SK-N-SH (cell line): Measurements from ENCODE around the gene IL17B. TPM values are rescaled to one million over a fixed set of nuclear protein-coding genes. Genes with fewer than 3 reads are reported as not detected.

Experiments used
- CTCF ChIA-PET: fragments of 300-600, 350-600 bp; formaldehyde crosslinking; extraction: SDS; loops from one replicate; lab custom pipeline; 2021; lab: Yijun Ruan, JAX
- POLR2A ChIA-PET: fragments of 350-600 bp; sonication (Branson Sonifier 250); formaldehyde crosslinking; extraction: SDS; loops from one replicate; lab custom pipeline; 2020; ENCODE audit warnings: antibody characterized with exemption, inconsistent platforms; lab: Yijun Ruan, JAX
- DNase-seq: peaks from one replicate; pipeline ENCODE4 v3.0.0; 2012
- H2AFZ ChIP-seq: fragments of 200-600 bp; sonication (generic); 2 replicates; pipeline ENCODE4 v1.8.1; 2016; ENCODE audit warnings: antibody characterized with exemption, mild to moderate bottlenecking, low read depth
- H3F3A ChIP-seq: fragments of 200-600 bp; sonication (generic); replicated peaks from 2 replicates; pipeline ENCODE3; 2016; ENCODE audit warnings: antibody characterized with exemption, mild to moderate bottlenecking; ENCODE audit not compliant: insufficient read depth
- H3K27ac ChIP-seq, 2 experiments: fragments of 200-500 bp in 1 of 2; fragments of 200-600 bp in 1 of 2; sonication (Bioruptor generic) in 1 of 2; sonication (generic), shearing (Covaris generic) in 1 of 2; 2 replicates each; pipeline versions ENCODE4 v1.5.1 to v1.6.1; 2014 to 2016; ENCODE audit warnings: low read depth in 2 of 2, inconsistent platforms in 1 of 2, low read length in 1 of 2, mild to moderate bottlenecking in 1 of 2, mixed read lengths in 1 of 2
- H3K27me3 ChIP-seq: fragments of 200-600 bp; sonication (generic), shearing (Covaris generic); 2 replicates; pipeline ENCODE4 v1.6.1; 2016; ENCODE audit warnings: mixed run types; ENCODE audit not compliant: insufficient read depth
- H3K36me3 ChIP-seq, 2 experiments: fragments of 200-500 bp in 1 of 2; fragments of 200-600 bp in 1 of 2; sonication (Bioruptor generic) in 1 of 2; sonication (generic) in 1 of 2; replicated peaks in 1 of 2; 2 replicates each; pipeline versions ENCODE3 to v1.5.1; 2014 to 2016; ENCODE audit warnings: low read length in 1 of 2, mild to moderate bottlenecking in 1 of 2; ENCODE audit not compliant: insufficient read depth in 2 of 2, control insufficient read depth in 1 of 2
- H3K4me1 ChIP-seq, 2 experiments: fragments of 200-500 bp in 1 of 2; fragments of 200-600 bp in 1 of 2; sonication (Bioruptor generic) in 1 of 2; sonication (generic), shearing (Covaris generic) in 1 of 2; 2 replicates each; pipeline versions ENCODE4 v1.5.1 to v1.6.1; 2014 to 2016; ENCODE audit warnings: low read depth in 1 of 2, low read length in 1 of 2, mixed run types in 1 of 2; ENCODE audit not compliant: insufficient read depth in 2 of 2, control insufficient read depth in 1 of 2
- H3K4me2 ChIP-seq: fragments of 200-600 bp; sonication (generic), shearing (Covaris generic); 2 replicates; pipeline ENCODE4 v1.6.1; 2017; ENCODE audit warnings: mixed run types
- H3K4me3 ChIP-seq, 2 experiments: fragments of 200-500 bp in 1 of 2; fragments of 200-600 bp in 1 of 2; sonication (Bioruptor generic) in 1 of 2; sonication (generic), shearing (Covaris generic) in 1 of 2; 2 replicates each; pipeline versions ENCODE4 v1.5.1 to v1.8.1; 2014 to 2016; ENCODE audit warnings: low read depth in 2 of 2, inconsistent platforms in 1 of 2, low read length in 1 of 2, mild to moderate bottlenecking in 1 of 2, mixed read lengths in 1 of 2, moderate library complexity in 1 of 2
- H3K79me2 ChIP-seq: fragments of 200-600 bp; sonication (generic); 2 replicates; pipeline ENCODE4 v1.8.1; 2017; ENCODE audit warnings: mild to moderate bottlenecking; ENCODE audit not compliant: insufficient read depth
- H3K9ac ChIP-seq: fragments of 200-600 bp; sonication (generic); 2 replicates; pipeline ENCODE4 v1.6.1; 2017; ENCODE audit warnings: mixed run types
- H3K9me2 ChIP-seq: fragments of 200-600 bp; sonication (generic); 2 replicates; pipeline ENCODE4 v1.6.1; 2017; ENCODE audit warnings: mixed run types
- H3K9me3 ChIP-seq: fragments of 200-600 bp; sonication (generic); 2 replicates; pipeline ENCODE4 v1.6.1; 2017; ENCODE audit warnings: mixed run types, mild to moderate bottlenecking, moderate library complexity
- H4K20me1 ChIP-seq: fragments of 200-600 bp; sonication (generic); 2 replicates; pipeline ENCODE4 v1.6.1; 2017; ENCODE audit warnings: mild to moderate bottlenecking, mixed run types; ENCODE audit not compliant: insufficient read depth
- CHD2 ChIP-seq: fragments of 150-350 bp; IDR thresholded peaks from 2 replicates; pipeline ENCODE4 v1.6.1; 2018; ENCODE audit warnings: low read length; ENCODE audit not compliant: partially characterized antibody
- ELF1 ChIP-seq: IDR thresholded peaks from 2 replicates; pipeline ENCODE4 v1.4.0; 2012
- EP300 ChIP-seq, 2 experiments: IDR thresholded peaks; 2 replicates each; pipeline versions ENCODE4 v1.4.0 to v1.6.1; 2012; ENCODE audit warnings: borderline replicate concordance in 1 of 2, low read depth in 1 of 2, low read length in 1 of 2
- FOSL2 ChIP-seq: IDR thresholded peaks from 2 replicates; pipeline ENCODE4 v1.4.0; 2012; ENCODE audit warnings: low read depth, mild to moderate bottlenecking, moderate library complexity, borderline replicate concordance
- FOXJ3 ChIP-seq: sonication (generic); formaldehyde crosslinking; IDR thresholded peaks from 2 replicates; pipeline ENCODE4 v1.5.1; 2020; ENCODE audit warnings: mild to moderate bottlenecking, missing genetic modification reagents
- FOXM1 ChIP-seq: IDR thresholded peaks from 2 replicates; pipeline ENCODE4 v1.4.0; 2012; ENCODE audit warnings: low read depth, mild to moderate bottlenecking
- MEF2A ChIP-seq: IDR thresholded peaks from 2 replicates; pipeline ENCODE4 v1.4.0; 2012; ENCODE audit warnings: low read depth, borderline replicate concordance
- NFIC ChIP-seq: IDR thresholded peaks from 2 replicates; pipeline ENCODE4 v1.4.0; 2012; ENCODE audit warnings: borderline replicate concordance
- NRF1 ChIP-seq: IDR thresholded peaks from 2 replicates; pipeline ENCODE4 v1.6.1; 2012; ENCODE audit warnings: low read depth, mild to moderate bottlenecking, low read length
- RAD21 ChIP-seq: IDR thresholded peaks from 2 replicates; pipeline ENCODE4 v1.6.1; 2012; ENCODE audit warnings: mild to moderate bottlenecking, low read length
- RFX5 ChIP-seq: IDR thresholded peaks from 2 replicates; pipeline ENCODE4 v1.6.1; 2012; ENCODE audit warnings: mild to moderate bottlenecking, improper control_type of control experiment, low read length
- RXRA ChIP-seq: IDR thresholded peaks from 2 replicates; pipeline ENCODE4 v1.4.0; 2012; ENCODE audit warnings: low read depth, mild to moderate bottlenecking, borderline replicate concordance
- SIN3A ChIP-seq: IDR thresholded peaks from 2 replicates; pipeline ENCODE4 v1.6.1; 2012; ENCODE audit warnings: low read depth, mild to moderate bottlenecking, low read length, moderate library complexity, borderline replicate concordance
- SMC3 ChIP-seq: IDR thresholded peaks from 2 replicates; pipeline ENCODE4 v1.6.1; 2012; ENCODE audit warnings: low read depth, low read length, improper control_type of control experiment
- TCF12 ChIP-seq: IDR thresholded peaks from 2 replicates; pipeline ENCODE4 v1.4.0; 2012
- YY1 ChIP-seq: IDR thresholded peaks from 2 replicates; pipeline ENCODE4 v1.4.0; 2012; ENCODE audit warnings: low read depth, mild to moderate bottlenecking
- WGBS: methylation state at CpG from one replicate; pipeline ENCODE4 v1.1.6; 2017; ENCODE audit warnings: low lambda C conversion rate; 5-methylcytosine and 5-hydroxymethylcytosine counted together
- polyA plus RNA-seq, 3 experiments: library from polyadenylated mRNA; depleted of rRNA; stranded (reverse); fragments of >200 nt; gene quantifications; 2 replicates each; pipeline ENCODE4 v1.2.3, GENCODE V29; 2012
- TF ChIP-seq, protein P1 (sequence below): fragments of 150-350 bp; IDR thresholded peaks from 2 replicates; pipeline ENCODE4 v1.6.1; 2017; ENCODE audit warnings: antibody characterized with exemption, low read length, low read depth, borderline replicate concordance
- TF ChIP-seq, protein P2 (sequence below): IDR thresholded peaks from 2 replicates; pipeline ENCODE4; 2012
- TF ChIP-seq, protein P3 (sequence below): IDR thresholded peaks from 2 replicates; pipeline ENCODE4 v1.4.0; 2012; ENCODE audit warnings: low read depth

Gene IL17B
- polyA plus RNA-seq, 1 of the 3 experiments (the other 2 are of a cell fraction): 0.16 TPM

DNA sequence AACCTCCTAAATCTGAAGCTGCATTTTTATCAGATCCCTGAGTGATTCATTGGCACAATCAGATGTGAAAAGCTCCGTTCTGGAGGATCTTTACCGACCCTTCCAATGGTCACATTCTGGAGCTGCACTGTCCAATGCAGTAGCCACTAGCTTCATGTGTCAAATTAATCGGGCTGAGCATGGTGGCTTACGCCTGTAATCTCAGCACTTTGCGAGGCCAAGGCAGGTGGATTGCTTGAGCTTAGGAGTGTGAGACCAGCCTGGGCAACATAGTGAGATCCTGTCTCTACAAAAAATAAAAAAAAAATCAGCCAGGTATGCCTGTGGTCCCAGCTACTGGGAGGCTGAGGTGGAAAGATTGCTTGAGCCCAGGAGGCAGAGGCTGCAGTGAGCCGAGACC lies 3.7 kb downstream of the IL17B start:
- Histone ChIP-seq H3F3A (no peaks in the 10 kb centered on the region), H2AFZ (no peak overlapping the region), H3K27ac (no peak overlapping the region), H4K20me1 (no peaks in the 10 kb centered on the region), H3K79me2 (no peaks in the 10 kb centered on the region), H3K9ac (no peak overlapping the region), H3K4me2 (no peak overlapping the region), H3K36me3 (no peaks in the 10 kb centered on the region), H3K27me3 (no peaks in the 10 kb centered on the region), H3K9me2 (no peaks in the 10 kb centered on the region), H3K9me3 (no peaks in the 10 kb centered on the region), H3K4me3 (no peak overlapping the region), H3K4me1 (peaks cover 0 to 12% of the 10 kb centered on the region in 2 experiments; a peak in 1 of 4 replicates)
- no peak for DNase-seq
- CTCF ChIA-PET: interaction anchor here (0.7 to 41.4 kb wide), 5 partner anchors 9 to 110 kb away, joined by 4 to 1751 read pairs (median 29); no protein-coding TSS in a partner anchor
- 88% methylated on average over 6 of the region's 6 CpGs for WGBS
- TF ChIP-seq RXRA: no peak
- no peak for TF ChIP-seq SIN3A
- no peak for TF ChIP-seq EP300 (IDR thresholded peaks at IDR 0.05; ENCODE audit: borderline replicate concordance in 1 of 2, low read depth in 1 of 2, low read length in 1 of 2)
- TF ChIP-seq RFX5: no peak
- no peak for TF ChIP-seq ELF1
- no peak for TF ChIP-seq NFIC
- TF ChIP-seq, protein P1, sequence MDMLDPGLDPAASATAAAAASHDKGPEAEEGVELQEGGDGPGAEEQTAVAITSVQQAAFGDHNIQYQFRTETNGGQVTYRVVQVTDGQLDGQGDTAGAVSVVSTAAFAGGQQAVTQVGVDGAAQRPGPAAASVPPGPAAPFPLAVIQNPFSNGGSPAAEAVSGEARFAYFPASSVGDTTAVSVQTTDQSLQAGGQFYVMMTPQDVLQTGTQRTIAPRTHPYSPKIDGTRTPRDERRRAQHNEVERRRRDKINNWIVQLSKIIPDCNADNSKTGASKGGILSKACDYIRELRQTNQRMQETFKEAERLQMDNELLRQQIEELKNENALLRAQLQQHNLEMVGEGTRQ: no peak
- TF ChIP-seq FOXM1: no peak
- no peak for TF ChIP-seq YY1
- TF ChIP-seq SMC3: no peak
- TF ChIP-seq FOSL2: no peak
- no peak for TF ChIP-seq TCF12
- no peak for TF ChIP-seq FOXJ3 (CRISPR knock-in tag)
- no peak for TF ChIP-seq MEF2A
- TF ChIP-seq, protein P2, sequence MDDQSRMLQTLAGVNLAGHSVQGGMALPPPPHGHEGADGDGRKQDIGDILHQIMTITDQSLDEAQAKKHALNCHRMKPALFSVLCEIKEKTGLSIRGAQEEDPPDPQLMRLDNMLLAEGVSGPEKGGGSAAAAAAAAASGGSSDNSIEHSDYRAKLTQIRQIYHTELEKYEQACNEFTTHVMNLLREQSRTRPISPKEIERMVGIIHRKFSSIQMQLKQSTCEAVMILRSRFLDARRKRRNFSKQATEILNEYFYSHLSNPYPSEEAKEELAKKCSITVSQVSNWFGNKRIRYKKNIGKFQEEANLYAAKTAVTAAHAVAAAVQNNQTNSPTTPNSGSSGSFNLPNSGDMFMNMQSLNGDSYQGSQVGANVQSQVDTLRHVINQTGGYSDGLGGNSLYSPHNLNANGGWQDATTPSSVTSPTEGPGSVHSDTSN: no peak
- TF ChIP-seq RAD21: no peak
- TF ChIP-seq, protein P3, sequence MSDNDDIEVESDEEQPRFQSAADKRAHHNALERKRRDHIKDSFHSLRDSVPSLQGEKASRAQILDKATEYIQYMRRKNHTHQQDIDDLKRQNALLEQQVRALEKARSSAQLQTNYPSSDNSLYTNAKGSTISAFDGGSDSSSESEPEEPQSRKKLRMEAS: no peak
- no peak for TF ChIP-seq NRF1
- TF ChIP-seq CHD2: no peak
- POLR2A ChIA-PET: interaction anchor here (0.7 to 1.3 kb wide), 2 partner anchors 11 to 172 kb away, joined by 3 read pairs; no protein-coding TSS in a partner anchor
